Islet of Langerhans (tissue), 1 donor: ENCODE results near the gene STAC.
"Not testable (repeated sequence)": the region's sequence is repeated elsewhere in the genome, so short reads cannot be mapped to it uniquely, and the experiment has no call there.

Source experiments
- FAIRE-seq: peaks from one replicate; lab custom pipeline; 2011; peaks lifted over from hg19 to GRCh38; lab: Jason Lieb, UNC

STAC gene

GRCh38 chr3:36520241-36521006 is 140.1 kb downstream of the STAC start:
- no peak for FAIRE-seq

GRCh38 chr3:36521007-36521379 is 140.7 kb downstream of the STAC start:
- FAIRE-seq = no peak

DNA sequence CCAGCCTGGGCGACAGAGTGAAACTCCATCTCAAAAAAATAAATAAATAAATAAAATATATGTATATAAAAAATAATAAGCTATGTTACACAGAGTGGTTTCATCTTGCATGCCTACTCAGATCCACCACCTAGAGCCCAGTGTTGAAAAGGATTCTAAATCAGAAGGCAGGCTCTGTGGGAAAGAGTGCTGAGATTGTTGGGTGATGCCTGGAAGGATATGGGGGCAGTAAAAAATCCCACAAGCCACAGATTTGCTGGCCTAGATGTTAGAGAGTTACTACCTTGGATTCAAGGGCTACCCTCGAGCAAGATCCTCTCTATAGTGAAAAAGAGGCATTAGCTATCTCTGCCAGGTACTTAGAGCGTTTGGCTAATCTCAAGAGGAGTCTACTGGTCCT is 144.3 kb downstream of the STAC start:
- FAIRE-seq = no peak

DNA sequence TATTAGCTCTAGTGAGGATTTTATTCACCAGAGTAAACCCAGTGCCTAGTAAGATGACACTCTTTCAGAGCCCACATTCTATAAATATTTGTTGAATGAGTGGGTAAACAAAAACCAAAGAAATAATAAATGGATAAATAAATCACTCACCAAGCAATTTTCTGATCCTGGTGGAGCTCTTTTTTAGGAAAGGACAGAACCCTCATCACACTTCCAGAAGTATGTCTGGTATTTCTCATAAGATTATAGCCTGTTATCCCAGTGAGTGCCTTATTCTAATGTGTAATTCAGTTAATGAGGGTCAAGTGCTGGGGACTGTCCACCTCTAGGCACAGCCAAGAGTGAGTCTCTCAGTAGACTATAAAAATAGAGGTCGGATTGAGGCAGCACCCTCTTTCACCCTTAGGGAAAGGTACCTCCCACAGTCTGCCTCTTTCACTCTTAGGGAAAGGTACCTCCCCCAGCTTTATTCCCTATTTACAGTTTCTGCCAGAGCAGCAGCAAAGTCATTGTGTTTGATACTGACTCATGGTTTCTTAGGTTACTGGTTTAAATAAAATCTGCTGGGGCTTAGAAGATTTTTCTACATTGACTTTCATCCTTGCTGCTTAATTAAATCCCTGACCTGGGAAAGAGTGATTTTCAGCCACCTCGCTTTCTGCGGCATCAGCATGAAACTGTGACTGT is 145.0 kb downstream of the STAC start:
- FAIRE-seq = no peak

DNA sequence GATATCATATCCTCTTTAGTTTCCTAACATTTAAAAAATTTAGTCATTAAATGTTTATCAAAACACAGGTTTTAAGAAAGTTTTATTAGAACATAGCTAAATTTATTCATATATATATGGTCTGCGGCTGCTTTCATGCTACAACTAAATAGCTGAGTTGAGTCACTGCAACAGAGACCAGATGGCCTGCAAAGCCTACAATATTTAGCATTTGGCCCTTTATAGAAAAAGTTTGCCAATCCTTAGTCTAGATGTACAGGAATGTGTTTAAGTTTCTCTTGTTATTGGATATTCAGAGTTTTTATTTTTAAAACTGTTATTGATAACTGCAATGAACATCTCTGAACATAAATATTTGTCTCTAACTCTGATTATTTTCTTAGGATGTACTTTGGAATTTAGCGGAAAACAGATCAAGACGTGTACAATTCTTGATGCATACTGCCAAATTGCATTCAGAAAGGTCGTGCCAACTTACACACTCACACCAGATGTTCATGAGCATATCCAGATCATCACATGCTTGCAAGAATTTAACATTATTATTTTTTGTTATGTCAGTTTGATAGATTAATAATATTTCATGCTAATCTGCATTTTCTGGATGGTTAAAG is 157.9 kb downstream of the STAC start:
- FAIRE-seq = no peak

- no peak for FAIRE-seq
Measured at GRCh38 chr3:36540888-36541518, 160.7 kb downstream of the STAC start.

GRCh38 chr3:36542186-36542585 is 161.9 kb downstream of the STAC start:
- FAIRE-seq = no peak

GRCh38 chr3:36543276-36543997 is 163.1 kb downstream of the STAC start:
- no peak for FAIRE-seq

DNA sequence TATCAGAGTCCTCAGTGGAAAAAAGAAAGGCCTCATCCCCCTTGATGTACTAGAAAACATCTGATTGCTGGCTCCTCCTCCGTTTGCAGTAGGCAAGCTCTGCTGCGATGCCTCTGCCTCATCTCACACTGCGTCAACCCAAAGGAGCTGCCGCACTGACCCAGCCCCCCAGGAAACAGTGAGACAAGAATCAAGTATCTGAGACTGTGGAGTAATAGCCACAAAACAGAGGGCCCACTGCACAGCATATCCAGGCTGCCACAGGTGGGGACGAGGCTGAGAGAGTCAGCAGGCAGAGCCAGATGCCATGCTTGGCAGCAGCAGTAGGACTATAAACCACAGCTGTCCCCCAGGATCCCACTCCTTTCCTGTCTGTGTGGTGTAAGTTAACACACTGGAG is 165.9 kb downstream of the STAC start:
- FAIRE-seq = no peak

DNA sequence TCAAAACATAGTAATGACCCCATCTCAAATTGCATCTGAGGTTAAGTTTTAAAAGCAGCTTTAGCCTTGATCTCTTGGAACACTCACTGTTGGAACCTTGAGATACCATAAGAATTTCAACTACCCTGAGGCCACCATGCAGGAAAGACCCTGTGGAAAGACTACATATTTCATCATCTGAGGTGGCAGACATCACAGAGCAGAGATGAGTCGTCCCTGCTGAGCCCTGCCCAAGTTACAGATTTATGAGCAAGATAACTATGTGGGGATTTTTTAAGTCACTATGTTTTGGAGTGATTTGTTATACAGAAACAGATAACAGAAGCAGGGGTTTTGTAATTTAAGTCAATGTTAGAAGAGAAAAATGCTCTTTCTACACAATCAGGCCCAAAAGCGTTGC is 168.4 kb downstream of the STAC start:
- FAIRE-seq = no peak

- FAIRE-seq = no peak
Measured at GRCh38 chr3:36557021-36557707, 176.9 kb downstream of the STAC start.

GRCh38 chr3:36557708-36558421 is 177.6 kb downstream of the STAC start:
- FAIRE-seq = no peak

GRCh38 chr3:36558961-36559360 is 178.7 kb downstream of the STAC start:
- no peak for FAIRE-seq

GRCh38 chr3:36560685-36561084 is 180.4 kb downstream of the STAC start:
- FAIRE-seq = no peak

GRCh38 chr3:36561601-36562000 is 181.3 kb downstream of the STAC start:
- no peak for FAIRE-seq

GRCh38 chr3:36562945-36563344 is 182.6 kb downstream of the STAC start:
- FAIRE-seq = no peak

DNA sequence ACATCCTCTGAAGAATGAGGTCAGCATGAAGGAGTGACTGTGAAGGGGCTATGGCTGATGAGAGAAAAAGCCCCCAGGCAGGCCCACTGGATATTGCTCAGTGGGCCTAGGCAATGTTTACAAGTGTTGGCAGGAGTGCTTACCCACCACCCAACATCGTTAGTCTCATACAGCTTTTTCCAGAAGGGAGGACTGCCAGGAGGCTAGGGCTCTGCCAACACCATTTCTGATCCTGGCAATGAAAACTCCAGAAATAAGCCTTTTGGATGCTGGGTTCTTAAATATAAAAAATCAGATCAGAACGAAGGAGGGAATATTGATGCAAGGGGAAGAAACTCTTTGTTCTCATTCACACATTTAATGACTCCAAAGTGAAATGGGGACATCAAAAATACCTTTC is 194.9 kb downstream of the STAC start:
- FAIRE-seq = no peak

GRCh38 chr3:36578418-36578817 is 198.1 kb downstream of the STAC start:
- not testable (repeated sequence) for FAIRE-seq

GRCh38 chr3:36579746-36580145 is 199.4 kb downstream of the STAC start:
- no peak for FAIRE-seq

GRCh38 chr3:36580716-36581115 is 200.4 kb downstream of the STAC start:
- no peak for FAIRE-seq

DNA sequence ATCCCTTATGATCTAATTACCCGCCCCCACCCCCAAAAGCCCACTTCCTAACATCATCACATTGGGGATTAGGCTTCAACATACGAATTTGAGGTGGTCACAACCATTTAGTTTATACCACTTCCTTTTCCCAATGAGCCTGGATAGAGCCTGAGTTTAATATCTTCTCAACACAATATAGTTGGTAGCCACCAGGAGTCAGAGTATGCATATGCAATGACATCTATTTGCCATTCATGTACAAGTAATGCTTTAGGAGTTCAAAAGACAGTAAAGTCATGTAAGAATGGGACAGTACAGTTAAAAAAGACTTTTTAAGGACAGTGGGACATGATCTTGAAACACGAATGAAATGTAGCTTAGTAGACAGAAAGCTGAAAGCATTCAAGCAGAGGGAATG is 211.7 kb downstream of the STAC start:
- FAIRE-seq = no peak
